Measurements from ENCODE around the gene GTPBP10. TPM values are rescaled to one million over a fixed set of nuclear protein-coding genes. Genes with fewer than 3 reads are reported as not detected.
A peak's percentile ranks its signal among the peaks of the same experiment; 100 is the strongest.

GTPBP10 gene
- total and polyA plus RNA-seq, 2 donors (not counting 1 experiment from before 2014, with no cell fraction given) = 13.4 to 24.7 TPM

GRCh38 chr7:90351987-90352386 lies 5.5 kb downstream of the GTPBP10 start:
- no peaks in the 10 kb centered on the region for H3K36me3 ChIP-seq (ENCODE audit: control insufficient read depth, insufficient read depth, low read length)
- H3K27ac ChIP-seq (ENCODE audit: insufficient read depth, low read length) = no peak overlapping the region
- no peak overlapping the region for H3K9ac ChIP-seq (ENCODE audit: insufficient read depth, low read length)
- H3K4me1 ChIP-seq (ENCODE audit: control insufficient read depth, extremely low read depth, insufficient read depth, low read length) = no peaks in the 10 kb centered on the region
- no peak for TF ChIP-seq EZH2 (IDR thresholded peaks at IDR 0.05; ENCODE audit: low read length, missing control alignments)
- TF ChIP-seq CTCF (conservative IDR thresholded peaks at IDR 0.05 in 1 of 2, IDR thresholded peaks at IDR 0.05 in 1 of 2; ENCODE audit: low read depth in 1 of 2, low read length in 2 of 2) = no peak
- no peaks in the 10 kb centered on the region for H4K20me1 ChIP-seq (ENCODE audit: control insufficient read depth, extremely low read depth, insufficient read depth, low read length)
- H3K27me3 ChIP-seq (ENCODE audit: control insufficient read depth, insufficient read depth, low read length) = no peaks in the 10 kb centered on the region
- H3K79me2 ChIP-seq (ENCODE audit: control insufficient read depth, insufficient read depth, low read length) = peaks cover 38% of the 10 kb centered on the region
- no peak overlapping the region for H2AFZ ChIP-seq (ENCODE audit: low read length)
- no peak overlapping the region for H3K4me2 ChIP-seq (ENCODE audit: extremely low read depth, insufficient read depth, low read length)
- no peak for DNase-seq (ENCODE audit: low read depth in 2 of 2)
- no peaks in the 10 kb centered on the region for H3K9me3 ChIP-seq (ENCODE audit: control insufficient read depth, insufficient read depth, low read depth, low read length)
- no peak overlapping the region for H3K4me3 ChIP-seq (replicated peaks in 1 of 4; ENCODE audit: control extremely low read depth in 1 of 4, insufficient read depth in 1 of 4, low read depth in 3 of 4, low read length in 4 of 4)

- Histone ChIP-seq H3K27ac (ENCODE audit: insufficient read depth, low read length) (no peak overlapping the region), H3K4me3 (replicated peaks in 1 of 4; ENCODE audit: control extremely low read depth in 1 of 4, insufficient read depth in 1 of 4, low read depth in 3 of 4, low read length in 4 of 4) (no peak overlapping the region), H4K20me1 (ENCODE audit: control insufficient read depth, extremely low read depth, insufficient read depth, low read length) (no peaks in the 10 kb centered on the region), H3K9me3 (ENCODE audit: control insufficient read depth, insufficient read depth, low read depth, low read length) (no peaks in the 10 kb centered on the region), H2AFZ (ENCODE audit: low read length) (no peak overlapping the region), H3K4me1 (ENCODE audit: control insufficient read depth, extremely low read depth, insufficient read depth, low read length) (peaks cover 7% of the 10 kb centered on the region), H3K36me3 (ENCODE audit: control insufficient read depth, insufficient read depth, low read length) (no peaks in the 10 kb centered on the region), H3K4me2 (ENCODE audit: extremely low read depth, insufficient read depth, low read length) (peak overlapping the region; percentile 7), H3K27me3 (ENCODE audit: control insufficient read depth, insufficient read depth, low read length) (no peaks in the 10 kb centered on the region), H3K9ac (ENCODE audit: insufficient read depth, low read length) (no peak overlapping the region), H3K79me2 (ENCODE audit: control insufficient read depth, insufficient read depth, low read length) (no peaks in the 10 kb centered on the region)
- TF ChIP-seq EZH2 (IDR thresholded peaks at IDR 0.05; ENCODE audit: low read length, missing control alignments) (no peak), CTCF (conservative IDR thresholded peaks at IDR 0.05 in 1 of 2, IDR thresholded peaks at IDR 0.05 in 1 of 2; ENCODE audit: low read depth in 1 of 2, low read length in 2 of 2) (no peak)
- peak; percentile 25 to 77 for DNase-seq (ENCODE audit: low read depth in 2 of 2)
These were observed 36.9 kb downstream of the GTPBP10 start for GRCh38 chr7:90383422-90383821.

GRCh38 chr7:90383861-90384260 lies 37.3 kb downstream of the GTPBP10 start:
- H4K20me1 ChIP-seq (ENCODE audit: control insufficient read depth, extremely low read depth, insufficient read depth, low read length) = no peaks in the 10 kb centered on the region
- peaks cover 7% of the 10 kb centered on the region for H3K4me1 ChIP-seq (ENCODE audit: control insufficient read depth, extremely low read depth, insufficient read depth, low read length)
- H3K36me3 ChIP-seq (ENCODE audit: control insufficient read depth, insufficient read depth, low read length) = no peaks in the 10 kb centered on the region
- H3K4me2 ChIP-seq (ENCODE audit: extremely low read depth, insufficient read depth, low read length) = peak overlapping the region; percentile 66
- DNase-seq (ENCODE audit: low read depth in 2 of 2) = peak; percentile 24 to 73
- H3K27me3 ChIP-seq (ENCODE audit: control insufficient read depth, insufficient read depth, low read length) = no peaks in the 10 kb centered on the region
- H3K4me3 ChIP-seq (replicated peaks in 1 of 4; ENCODE audit: control extremely low read depth in 1 of 4, insufficient read depth in 1 of 4, low read depth in 3 of 4, low read length in 4 of 4) = peak overlapping the region in 1 of 4 experiments; percentile 24
- no peak for TF ChIP-seq EZH2 (IDR thresholded peaks at IDR 0.05; ENCODE audit: low read length, missing control alignments)
- no peak for TF ChIP-seq CTCF (conservative IDR thresholded peaks at IDR 0.05 in 1 of 2, IDR thresholded peaks at IDR 0.05 in 1 of 2; ENCODE audit: low read depth in 1 of 2, low read length in 2 of 2)
- no peak overlapping the region for H3K9ac ChIP-seq (ENCODE audit: insufficient read depth, low read length)
- no peaks in the 10 kb centered on the region for H3K9me3 ChIP-seq (ENCODE audit: control insufficient read depth, insufficient read depth, low read depth, low read length)
- no peaks in the 10 kb centered on the region for H3K79me2 ChIP-seq (ENCODE audit: control insufficient read depth, insufficient read depth, low read length)
- peak overlapping the region; percentile 66 for H3K27ac ChIP-seq (ENCODE audit: insufficient read depth, low read length)
- no peak overlapping the region for H2AFZ ChIP-seq (ENCODE audit: low read length)

Measured in fibroblast of lung (primary cell).